GM23338 (cell line): Measurements from ENCODE around the gene ZDHHC3. TPM values are rescaled to one million over a fixed set of nuclear protein-coding genes. Genes with fewer than 3 reads are reported as not detected.

Experiments
- ATAC-seq: fragments of 200-7000 bp; cut with Tn5 transposase; 3 replicates; pipeline ENCODE4 v1.9.1; 2020
- DNase-seq: peaks from one replicate; pipeline ENCODE4 v3.0.0-alpha.2; 2015; ENCODE audit warnings: low spot score
- H2AFZ ChIP-seq: fragments of 200-600 bp; sonication (generic); 2 replicates; pipeline ENCODE4 v1.8.0; 2016; ENCODE audit warnings: antibody characterized with exemption, mild to moderate bottlenecking, moderate library complexity
- H3F3A ChIP-seq: fragments of 200-600 bp; sonication (generic); replicated peaks from 2 replicates; pipeline ENCODE4 v1.8.0; 2017; ENCODE audit warnings: antibody characterized with exemption, mixed run types, low read depth
- H3K27ac ChIP-seq: fragments of 200-600 bp; sonication (generic); 2 replicates; pipeline ENCODE4 v1.6.1; 2016; ENCODE audit warnings: low read depth
- H3K27me3 ChIP-seq: fragments of 200-600 bp; sonication (generic); 2 replicates; pipeline ENCODE4 v1.8.0; 2016; ENCODE audit warnings: mild to moderate bottlenecking, mixed run types, moderate library complexity; ENCODE audit not compliant: insufficient read depth
- H3K36me3 ChIP-seq: fragments of 200-600 bp; sonication (generic); 2 replicates; pipeline ENCODE4 v1.8.0; 2016; ENCODE audit warnings: mild to moderate bottlenecking; ENCODE audit not compliant: insufficient read depth
- H3K4me1 ChIP-seq: fragments of 200-600 bp; sonication (generic); 2 replicates; pipeline ENCODE4 v1.8.0; 2016; ENCODE audit warnings: mild to moderate bottlenecking, moderate library complexity; ENCODE audit not compliant: insufficient read depth
- H3K4me2 ChIP-seq: fragments of 200-600 bp; sonication (generic); 2 replicates; pipeline ENCODE4 v1.7.1; 2017; ENCODE audit warnings: mixed run types
- H3K4me3 ChIP-seq: fragments of 200-600 bp; sonication (generic); 2 replicates; pipeline ENCODE4 v1.6.1; 2016; ENCODE audit warnings: mixed run types
- H3K79me2 ChIP-seq: fragments of 200-600 bp; sonication (generic); replicated peaks from 2 replicates; pipeline ENCODE4 v1.8.0; 2017; ENCODE audit warnings: mild to moderate bottlenecking; ENCODE audit not compliant: insufficient read depth
- H3K9me2 ChIP-seq: fragments of 200-600 bp; sonication (generic); 2 replicates; pipeline ENCODE4 v1.8.0; 2017; ENCODE audit not compliant: insufficient read depth
- H4K20me1 ChIP-seq: fragments of 200-600 bp; sonication (generic); replicated peaks from 2 replicates; pipeline ENCODE4 v1.8.0; 2017; ENCODE audit warnings: mild to moderate bottlenecking; ENCODE audit not compliant: insufficient read depth
- H3K27ac Mint-ChIP-seq: 2 replicates; pipeline ENCODE4 v1.8.0; 2020; ENCODE audit warnings: inconsistent platforms, mild to moderate bottlenecking, moderate library complexity, mixed read lengths
- H3K27me3 Mint-ChIP-seq: 3 replicates; pipeline ENCODE4 v1.8.0; 2022; ENCODE audit warnings: low read depth, mild to moderate bottlenecking, moderate library complexity, mixed read lengths, inconsistent platforms; ENCODE audit not compliant: insufficient read depth, poor library complexity
- H3K36me3 Mint-ChIP-seq: 3 replicates; pipeline ENCODE4 v1.8.0; 2021; ENCODE audit warnings: low read depth, mild to moderate bottlenecking, inconsistent platforms, moderate library complexity, mixed read lengths
- H3K4me1 Mint-ChIP-seq: 3 replicates; pipeline ENCODE4 v1.8.0; 2020; ENCODE audit warnings: mild to moderate bottlenecking, inconsistent platforms, mixed read lengths
- H3K4me3 Mint-ChIP-seq: 3 replicates; pipeline ENCODE4 v1.8.0; 2021; ENCODE audit warnings: moderate library complexity, mild to moderate bottlenecking, inconsistent platforms, mixed read lengths
- H3K9me3 Mint-ChIP-seq: 3 replicates; pipeline ENCODE4 v1.8.0; 2020; ENCODE audit warnings: moderate library complexity, mild to moderate bottlenecking, inconsistent platforms, mixed read lengths
- CTCF ChIP-seq, 2 experiments: fragments of 200-600 bp in 1 of 2; sonication (generic) in 1 of 2; conservative IDR thresholded peaks; 2 replicates each; pipeline versions ENCODE4 v1.5.1 to v1.6.1; 2016 to 2017; ENCODE audit warnings: antibody characterized with exemption in 2 of 2, low read depth in 2 of 2, mild to moderate bottlenecking in 2 of 2, moderate library complexity in 1 of 2
- EZH2 ChIP-seq: fragments of 200-600 bp; sonication (generic); IDR thresholded peaks from one replicate; pipeline ENCODE4 v1.8.0; 2017; ENCODE audit warnings: antibody characterized with exemption, mild to moderate bottlenecking, low read depth; ENCODE audit not compliant: unreplicated experiment
- EZH2phosphoT487 ChIP-seq: fragments of 200-600 bp; sonication (generic); IDR thresholded peaks from one replicate; pipeline ENCODE4 v1.8.1; 2018; ENCODE audit warnings: antibody characterized with exemption; ENCODE audit not compliant: unreplicated experiment
- JUNB ChIP-seq: IDR thresholded peaks from one replicate; pipeline ENCODE4 v1.6.1; 2016; ENCODE audit warnings: antibody characterized with exemption; ENCODE audit not compliant: unreplicated experiment
- STAT1 ChIP-seq: IDR thresholded peaks from one replicate; pipeline ENCODE4 v1.6.1; 2016; ENCODE audit warnings: antibody characterized with exemption; ENCODE audit not compliant: unreplicated experiment
- ZNF331 ChIP-seq: fragments of 250-450 bp; sonication (Bioruptor Pico); IDR thresholded peaks from 2 replicates; pipeline ENCODE4 v1.5.0; 2020; ENCODE audit warnings: low read depth, mild to moderate bottlenecking, moderate library complexity
- ZNF462 ChIP-seq: fragments of 250-450 bp; sonication (Bioruptor Pico); IDR thresholded peaks from 2 replicates; pipeline ENCODE4 v1.5.0; 2020; ENCODE audit warnings: mild to moderate bottlenecking, moderate library complexity
- polyA plus RNA-seq: library from polyadenylated mRNA; unstranded; fragments of >200 nt; fragmentation: Nextera tagmentation; extraction: Ambion mirVana; gene quantifications from 2 replicates; pipeline ENCODE4 v1.2.1, GENCODE V29; 2016
- total RNA-seq: library from RNA; depleted of rRNA; stranded (reverse); fragments of >200 nt; shearing (Covaris generic); gene quantifications from 2 replicates; pipeline ENCODE4 v1.2.3, GENCODE V29; 2014

The ZDHHC3 gene
- total and polyA plus RNA-seq, 2 experiments from 2014 or later, result 28.9 to 84.2 TPM

DNA sequence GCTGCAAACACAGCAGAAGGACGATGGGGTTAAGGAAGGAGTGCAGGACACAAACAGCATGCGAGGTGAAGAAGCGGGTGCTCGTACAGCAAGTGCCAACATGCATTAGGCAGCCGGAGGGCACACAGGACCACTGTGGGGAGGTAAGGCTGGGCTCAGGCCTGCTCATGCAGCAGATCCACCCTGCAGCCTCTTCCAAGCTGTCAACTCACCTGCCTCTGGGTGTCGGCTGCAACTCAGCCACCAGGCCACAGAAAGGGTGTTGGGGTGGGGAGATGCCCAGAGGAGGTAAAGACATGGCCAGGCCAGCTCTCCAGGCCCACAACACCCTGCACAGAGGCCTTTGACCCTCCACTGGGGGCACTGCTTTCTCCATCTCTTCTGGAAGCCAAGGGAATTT, 57.4 kb downstream of the ZDHHC3 start:
- H4K20me1 ChIP-seq, result no peaks in the 10 kb centered on the region
- H3K4me1 Mint-ChIP-seq, result no peaks in the 10 kb centered on the region; the same call in 2 of the 3 replicates
- no peaks in the 10 kb centered on the region for H3K79me2 ChIP-seq
- TF ChIP-seq EZH2phosphoT487 (no peak), STAT1 (no peak), CTCF (conservative IDR thresholded peaks at IDR 0.05; ENCODE audit: low read depth in 2 of 2) (peak in 1 of 2 experiments; percentile 12; a peak in 1 of 4 replicates)
- H3K27ac ChIP-seq, result no peak overlapping the region
- H3K27ac Mint-ChIP-seq, result no peak overlapping the region
- no peaks in the 10 kb centered on the region; the same call in 1 of the 2 replicates for H3K36me3 ChIP-seq
- H3K4me3 Mint-ChIP-seq, result no peak overlapping the region
- DNase-seq (peak; percentile 14), ATAC-seq (no peak)
- no peaks in the 10 kb centered on the region for H3K27me3 ChIP-seq
- no peaks in the 10 kb centered on the region for H3K4me1 ChIP-seq
- no peaks in the 10 kb centered on the region for H3F3A ChIP-seq
- H3K4me2 ChIP-seq, result no peak overlapping the region
- H3K9me3 Mint-ChIP-seq, result no peaks in the 10 kb centered on the region; the same call in 2 of the 3 replicates
- H3K36me3 Mint-ChIP-seq, result peaks cover 7% of the 10 kb centered on the region; the same call in 2 of the 3 replicates
- no peaks in the 10 kb centered on the region for H3K9me2 ChIP-seq
- H3K4me3 ChIP-seq, result no peak overlapping the region
- no peaks in the 10 kb centered on the region for H3K27me3 Mint-ChIP-seq
- H2AFZ ChIP-seq, result no peak overlapping the region

- Mint-ChIP-seq H3K4me1 (no peaks in the 10 kb centered on the region; the same call in 2 of the 3 replicates), H3K9me3 (no peaks in the 10 kb centered on the region; the same call in 2 of the 3 replicates), H3K27me3 (no peaks in the 10 kb centered on the region), H3K27ac (no peak overlapping the region), H3K36me3 (peaks cover 7% of the 10 kb centered on the region; the same call in 2 of the 3 replicates), H3K4me3 (no peak overlapping the region)
- H3K27me3 ChIP-seq, result no peaks in the 10 kb centered on the region
- H3K4me1 ChIP-seq, result no peaks in the 10 kb centered on the region
- H3K4me3 ChIP-seq, result no peak overlapping the region
- H3F3A ChIP-seq, result no peaks in the 10 kb centered on the region
- H4K20me1 ChIP-seq, result no peaks in the 10 kb centered on the region
- H2AFZ ChIP-seq, result no peak overlapping the region
- no peaks in the 10 kb centered on the region for H3K79me2 ChIP-seq
- no peak for ATAC-seq
- no peak overlapping the region for H3K27ac ChIP-seq
- DNase-seq, result no peak
- H3K9me2 ChIP-seq, result no peaks in the 10 kb centered on the region
- H3K36me3 ChIP-seq, result no peaks in the 10 kb centered on the region
- H3K4me2 ChIP-seq, result no peak overlapping the region
- TF ChIP-seq STAT1, result no peak
- TF ChIP-seq ZNF331, result no peak
- TF ChIP-seq ZNF462 (CRISPR knock-in tag), result no peak
- no peak for TF ChIP-seq EZH2phosphoT487
- TF ChIP-seq JUNB, result no peak
- TF ChIP-seq CTCF (conservative IDR thresholded peaks at IDR 0.05; ENCODE audit: low read depth in 2 of 2), result no peak
- TF ChIP-seq EZH2, result no peak
Observed at GRCh38 chr3:44918087-44918486, 57.9 kb downstream of the ZDHHC3 start.
